ENCODE data around the gene DYSF.

- TF ChIP-seq ZBTB1 (tag by site-specific recombination; IDR thresholded peaks at IDR 0.05) (no peak), PATZ1 (tag by site-specific recombination; IDR thresholded peaks at IDR 0.05) (no peak), CTCF (tag by site-specific recombination; IDR thresholded peaks at IDR 0.05) (no peak), ZNF530 (tag by site-specific recombination; IDR thresholded peaks at IDR 0.05; ENCODE audit: low read depth) (no peak)
Measured at GRCh38 chr2:71546777-71547281, 93.5 kb downstream of the DYSF start.

Measured in HEK293 (cell line).